ENCODE results near the gene ARL4D.
A peak's percentile ranks its signal among the peaks of the same experiment; 100 is the strongest.
"Not testable (repeated sequence)": the region's sequence is repeated elsewhere in the genome, so short reads cannot be mapped to it uniquely, and the experiment has no call there.

The ARL4D gene

DNA sequence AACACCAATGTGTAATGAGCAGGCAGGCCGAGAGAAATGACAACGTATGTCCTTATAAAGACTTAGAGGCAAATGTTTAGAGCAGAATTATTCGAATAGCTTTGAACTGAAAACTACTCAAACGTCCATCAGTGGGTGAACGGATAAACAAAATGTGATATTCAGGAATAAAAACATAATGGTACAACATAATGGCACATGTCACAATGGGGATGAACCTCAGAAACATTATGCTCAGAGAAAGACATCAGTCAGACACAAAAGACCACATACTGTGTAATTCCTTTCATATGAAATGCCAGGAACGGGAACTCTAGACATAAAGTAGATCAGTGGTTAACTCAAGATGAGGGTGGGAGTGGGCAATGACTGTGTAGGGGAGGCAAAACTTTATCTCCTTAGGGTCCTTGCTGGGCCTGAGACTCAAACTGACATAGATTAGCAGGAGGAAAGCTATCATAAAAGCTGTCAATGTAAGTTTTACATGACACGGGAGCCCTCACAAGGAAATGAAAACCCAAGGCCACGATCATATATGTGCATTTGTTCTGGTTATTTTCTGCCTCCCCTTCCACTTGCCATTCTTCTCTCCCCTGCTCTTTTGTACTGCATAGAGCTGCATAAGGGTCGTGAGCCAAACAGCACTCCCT is 14.8 kb upstream of the ARL4D start:
- H3K9me3 ChIP-seq (ENCODE audit: control insufficient read depth, insufficient read depth, low read depth, low read length) = peaks cover 22% of the 10 kb centered on the region
- H3K27me3 ChIP-seq (ENCODE audit: control insufficient read depth, insufficient read depth, low read length) = no peaks in the 10 kb centered on the region
- H3K9ac ChIP-seq (ENCODE audit: low read length) = no peak overlapping the region
- no peaks in the 10 kb centered on the region for H3K36me3 ChIP-seq (ENCODE audit: control insufficient read depth, insufficient read depth, low read length)
- H3K27ac ChIP-seq (ENCODE audit: low read depth, low read length) = no peak overlapping the region
- H3K4me3 ChIP-seq (ENCODE audit: low read depth, low read length) = no peak overlapping the region
- H3K4me1 ChIP-seq (ENCODE audit: control insufficient read depth, insufficient read depth, low read length) = no peaks in the 10 kb centered on the region

DNA sequence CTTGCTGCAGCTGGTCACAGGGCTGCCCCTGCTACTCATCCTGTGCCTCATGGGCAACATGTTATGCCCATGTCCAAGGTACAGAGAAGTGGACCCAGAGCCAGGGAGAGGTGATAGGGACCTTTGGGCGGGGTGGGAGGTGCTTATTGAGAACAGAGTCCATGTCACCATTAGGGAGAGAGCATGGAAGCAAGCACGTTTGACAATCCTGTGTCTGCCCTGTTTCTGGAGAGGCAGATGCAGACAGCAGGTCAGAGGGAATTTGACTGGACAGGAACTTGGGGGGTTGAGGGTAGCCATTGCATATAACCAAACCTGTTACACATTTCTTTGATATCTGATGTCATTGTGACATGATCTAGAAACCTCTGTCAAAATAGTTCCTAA is 14.3 kb upstream of the ARL4D start:
- peaks cover 20% of the 10 kb centered on the region for H3K9me3 ChIP-seq (ENCODE audit: control insufficient read depth, insufficient read depth, low read depth, low read length)
- H3K4me3 ChIP-seq (ENCODE audit: low read depth, low read length) = no peak overlapping the region
- H3K9ac ChIP-seq (ENCODE audit: low read length) = no peak overlapping the region
- H3K36me3 ChIP-seq (ENCODE audit: control insufficient read depth, insufficient read depth, low read length) = no peaks in the 10 kb centered on the region
- no peaks in the 10 kb centered on the region for H3K27me3 ChIP-seq (ENCODE audit: control insufficient read depth, insufficient read depth, low read length)
- no peaks in the 10 kb centered on the region for H3K4me1 ChIP-seq (ENCODE audit: control insufficient read depth, insufficient read depth, low read length)
- no peak overlapping the region for H3K27ac ChIP-seq (ENCODE audit: low read depth, low read length)

DNA sequence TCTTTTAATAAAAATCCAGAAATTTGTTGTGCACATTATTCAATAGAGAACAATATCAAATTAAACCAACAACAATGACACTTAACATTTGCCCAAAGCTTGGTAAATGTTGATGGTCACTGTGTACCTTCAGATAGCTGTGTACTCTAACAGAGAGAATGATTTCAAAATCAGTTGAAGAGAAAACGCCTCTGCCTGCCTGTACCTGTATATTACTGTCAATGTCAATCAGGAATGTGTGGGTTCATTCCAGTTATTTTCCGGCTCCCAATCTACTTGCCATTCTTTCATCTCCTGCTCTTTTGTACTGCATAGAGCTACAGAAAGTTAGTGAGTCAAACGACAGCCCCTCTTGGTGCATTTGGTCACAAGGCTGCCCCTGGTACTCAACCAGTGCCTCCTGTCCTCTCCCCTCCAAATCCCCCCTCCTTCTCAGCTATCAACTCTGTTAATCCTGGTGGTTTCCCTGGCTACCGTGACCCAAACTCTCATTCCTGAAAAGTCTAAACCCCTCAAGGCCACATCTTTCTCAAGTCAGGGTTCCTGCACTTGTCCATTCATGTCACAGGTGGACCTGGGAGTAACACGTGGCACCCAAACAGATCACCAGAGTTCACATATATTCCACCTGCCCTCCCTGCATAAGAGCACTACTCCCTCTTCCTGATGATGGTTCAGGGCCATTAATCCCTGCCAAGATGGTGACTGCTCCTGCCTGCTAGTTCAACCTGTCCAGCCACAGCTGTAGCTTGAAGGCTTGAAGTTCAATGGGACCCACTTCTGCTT is 13.6 kb upstream of the ARL4D start:
- Histone ChIP-seq H3K4me1 (ENCODE audit: control insufficient read depth, insufficient read depth, low read length) (no peaks in the 10 kb centered on the region), H3K9me3 (ENCODE audit: control insufficient read depth, insufficient read depth, low read depth, low read length) (peaks cover 12% of the 10 kb centered on the region), H3K27me3 (ENCODE audit: control insufficient read depth, insufficient read depth, low read length) (no peaks in the 10 kb centered on the region), H3K36me3 (ENCODE audit: control insufficient read depth, insufficient read depth, low read length) (no peaks in the 10 kb centered on the region), H3K9ac (ENCODE audit: low read length) (no peak overlapping the region), H3K27ac (ENCODE audit: low read depth, low read length) (no peak overlapping the region), H3K4me3 (ENCODE audit: low read depth, low read length) (no peak overlapping the region)

DNA sequence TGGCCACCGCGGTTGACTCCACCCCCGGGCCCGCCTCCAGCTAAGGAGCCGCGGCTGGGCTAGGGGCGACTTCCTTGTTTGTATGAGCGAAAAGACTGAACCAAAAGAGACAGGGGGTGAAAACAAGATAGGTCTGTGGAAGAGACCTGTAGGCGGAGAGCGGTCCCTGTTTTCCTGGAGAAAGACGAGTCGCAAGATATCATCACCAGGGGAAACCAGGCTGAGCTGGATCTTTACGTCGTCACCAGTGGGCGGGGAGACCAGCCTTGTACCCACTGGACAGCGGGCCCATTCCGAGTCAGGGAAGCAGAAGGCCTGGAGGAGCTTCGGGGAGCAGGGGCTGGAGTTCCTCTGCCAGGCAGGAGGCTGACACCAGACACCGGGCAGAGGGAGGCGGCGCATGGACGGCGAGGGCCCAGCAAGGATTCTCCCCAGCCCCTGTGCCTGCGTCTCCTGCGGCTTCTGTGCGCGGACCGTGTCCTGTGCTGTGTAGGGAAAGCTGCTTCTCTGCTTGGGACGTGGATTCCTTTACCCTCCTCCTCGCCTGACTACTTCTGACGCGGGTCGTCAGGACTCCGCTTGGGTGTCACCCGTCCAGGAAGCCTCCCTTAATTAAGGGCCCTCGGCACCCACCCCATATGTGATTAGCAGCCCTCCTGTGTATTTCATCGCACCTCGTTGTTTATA is 10.3 kb upstream of the ARL4D start:
- no peak overlapping the region for H3K27ac ChIP-seq (ENCODE audit: low read depth, low read length)
- H3K4me3 ChIP-seq (ENCODE audit: low read depth, low read length) = peak overlapping the region; percentile 81
- no peaks in the 10 kb centered on the region for H3K4me1 ChIP-seq (ENCODE audit: control insufficient read depth, insufficient read depth, low read length)
- no peaks in the 10 kb centered on the region for H3K9me3 ChIP-seq (ENCODE audit: control insufficient read depth, insufficient read depth, low read depth, low read length)
- no peaks in the 10 kb centered on the region for H3K27me3 ChIP-seq (ENCODE audit: control insufficient read depth, insufficient read depth, low read length)
- H3K9ac ChIP-seq (ENCODE audit: low read length) = peak overlapping the region; percentile 43
- no peaks in the 10 kb centered on the region for H3K36me3 ChIP-seq (ENCODE audit: control insufficient read depth, insufficient read depth, low read length)

DNA sequence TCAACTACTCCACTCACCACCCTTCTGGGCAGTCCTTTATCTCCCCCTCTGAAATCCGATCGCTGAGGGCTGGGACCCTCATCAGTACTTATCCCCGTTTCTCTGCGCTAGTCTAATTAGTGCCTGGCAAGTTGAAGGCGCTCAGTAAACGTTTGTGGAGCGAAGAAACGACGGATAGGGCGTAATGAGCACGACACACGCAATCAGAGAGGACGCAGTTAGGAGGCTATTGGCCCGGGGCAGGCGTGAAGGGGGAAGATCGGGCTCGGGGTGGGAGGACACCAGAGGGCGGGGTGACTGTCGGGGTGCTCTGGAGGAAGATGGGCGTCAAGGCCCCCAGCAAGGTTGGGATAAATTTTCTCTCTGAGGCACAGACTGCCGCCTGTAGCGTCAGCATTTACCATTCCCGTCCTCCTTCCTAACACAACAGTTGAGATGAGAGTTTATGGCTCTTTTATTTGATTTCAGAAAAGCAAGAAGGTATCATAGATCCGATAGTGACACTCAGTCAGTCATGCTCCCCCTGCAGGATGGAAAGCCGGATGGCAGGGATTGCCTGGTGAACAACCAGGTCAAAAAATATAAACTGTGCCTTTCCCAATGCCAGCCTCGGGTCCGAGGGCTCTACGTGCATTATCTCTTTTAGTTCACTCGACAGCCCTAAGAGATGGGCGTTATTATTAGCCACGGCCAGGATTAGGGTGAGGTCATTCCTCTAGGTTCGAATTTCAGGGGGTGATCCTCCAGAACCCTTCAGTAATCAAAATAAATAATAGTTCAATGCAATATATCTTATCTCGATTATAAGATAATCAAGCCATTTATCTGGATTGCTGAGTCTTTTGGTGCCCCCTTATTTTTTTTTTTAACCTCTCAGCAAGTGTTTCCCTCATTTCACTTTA is 9.5 kb upstream of the ARL4D start:
- H3K4me1 ChIP-seq (ENCODE audit: control insufficient read depth, insufficient read depth, low read length) = 0 out of 2 replicates have a peak, but pooled peaks cover 3% of the 10 kb centered on the region
- peak overlapping the region; percentile 81 for H3K4me3 ChIP-seq (ENCODE audit: low read depth, low read length)
- no peaks in the 10 kb centered on the region for H3K9me3 ChIP-seq (ENCODE audit: control insufficient read depth, insufficient read depth, low read depth, low read length)
- H3K36me3 ChIP-seq (ENCODE audit: control insufficient read depth, insufficient read depth, low read length) = no peaks in the 10 kb centered on the region
- H3K27ac ChIP-seq (ENCODE audit: low read depth, low read length) = no peak overlapping the region
- peak overlapping the region; percentile 43 for H3K9ac ChIP-seq (ENCODE audit: low read length)
- no peaks in the 10 kb centered on the region for H3K27me3 ChIP-seq (ENCODE audit: control insufficient read depth, insufficient read depth, low read length)

DNA sequence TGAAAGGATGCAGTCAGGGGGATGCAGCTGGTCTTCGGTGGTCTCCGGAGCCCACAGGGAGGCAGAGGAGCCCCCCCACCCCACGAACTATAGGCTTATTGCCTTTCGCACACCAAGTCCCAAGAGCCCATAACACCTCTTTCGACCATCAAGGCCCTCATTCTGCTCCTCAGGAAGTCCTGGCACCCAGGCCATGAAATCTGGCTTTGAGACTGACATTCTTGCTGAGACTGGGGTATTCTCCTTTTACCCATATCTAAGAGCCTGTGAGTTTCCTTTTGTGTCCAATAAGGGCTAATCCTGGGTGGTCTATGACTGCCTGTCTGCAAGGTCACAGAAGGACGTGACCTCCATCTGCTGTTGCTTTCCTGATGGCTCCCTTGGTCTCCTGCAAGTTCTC is 6.4 kb upstream of the ARL4D start:
- Histone ChIP-seq H3K9me3 (ENCODE audit: control insufficient read depth, insufficient read depth, low read depth, low read length) (no peaks in the 10 kb centered on the region), H3K27ac (ENCODE audit: low read depth, low read length) (no peak overlapping the region), H3K27me3 (ENCODE audit: control insufficient read depth, insufficient read depth, low read length) (no peaks in the 10 kb centered on the region), H3K9ac (ENCODE audit: low read length) (no peak overlapping the region), H3K4me3 (ENCODE audit: low read depth, low read length) (no peak overlapping the region), H3K36me3 (ENCODE audit: control insufficient read depth, insufficient read depth, low read length) (no peaks in the 10 kb centered on the region), H3K4me1 (ENCODE audit: control insufficient read depth, insufficient read depth, low read length) (0 out of 2 replicates have a peak, but pooled peaks cover 4% of the 10 kb centered on the region)

DNA sequence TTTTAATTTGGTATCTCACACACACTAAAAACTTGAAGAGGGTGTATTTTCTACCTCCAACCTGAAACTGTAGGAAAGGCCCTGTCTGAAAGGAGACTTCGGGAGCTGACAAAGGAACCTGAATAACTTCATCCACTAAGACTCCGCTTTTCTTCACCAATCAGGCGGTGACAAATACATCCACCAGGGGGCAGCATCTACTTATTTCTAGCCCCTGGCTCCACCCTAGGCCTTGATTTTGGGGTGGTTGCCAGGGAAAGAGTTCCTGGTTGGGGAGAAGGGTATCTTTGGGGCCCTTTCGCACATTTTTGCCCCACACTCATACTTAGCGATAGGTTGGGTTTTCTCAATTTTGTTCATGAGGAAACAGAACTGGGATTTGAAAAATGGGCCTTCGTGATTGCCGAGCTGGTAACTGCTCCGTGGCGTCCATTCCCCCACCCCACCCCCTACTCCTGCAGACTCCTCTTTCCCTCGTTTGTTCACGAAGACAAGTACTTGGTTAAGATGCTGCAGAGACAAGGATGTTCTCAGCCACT is 4.8 kb upstream of the ARL4D start:
- Histone ChIP-seq H3K9me3 (ENCODE audit: control insufficient read depth, insufficient read depth, low read depth, low read length) (no peaks in the 10 kb centered on the region), H3K4me3 (ENCODE audit: low read depth, low read length) (no peak overlapping the region), H3K4me1 (ENCODE audit: control insufficient read depth, insufficient read depth, low read length) (0 out of 2 replicates have a peak, but pooled peaks cover 4% of the 10 kb centered on the region), H3K27ac (ENCODE audit: low read depth, low read length) (no peak overlapping the region), H3K36me3 (ENCODE audit: control insufficient read depth, insufficient read depth, low read length) (no peaks in the 10 kb centered on the region), H3K27me3 (ENCODE audit: control insufficient read depth, insufficient read depth, low read length) (no peaks in the 10 kb centered on the region), H3K9ac (ENCODE audit: low read length) (no peak overlapping the region)

DNA sequence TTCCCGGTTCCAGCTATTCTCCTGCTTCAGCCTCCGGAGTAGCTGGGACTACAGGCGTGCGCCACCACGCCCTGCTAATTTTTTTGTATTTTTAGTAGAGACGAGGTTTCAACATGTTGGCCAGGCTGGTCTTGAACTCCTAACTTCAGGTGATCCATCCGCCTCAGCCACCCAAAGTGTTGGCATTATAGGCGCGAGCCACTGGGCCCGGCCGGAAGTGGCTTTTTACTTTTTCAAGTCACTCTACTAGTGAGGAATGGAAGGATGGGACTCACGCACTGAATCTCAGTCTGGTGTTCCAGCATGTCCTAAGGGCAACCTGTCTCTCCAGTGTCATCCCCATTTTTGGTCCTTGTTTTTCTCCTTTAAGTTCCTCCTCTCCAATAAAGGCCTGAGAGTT is 4.1 kb upstream of the ARL4D start:
- not testable (repeated sequence) for H3K4me1 ChIP-seq (ENCODE audit: control insufficient read depth, insufficient read depth, low read length); H3K4me3 ChIP-seq (ENCODE audit: low read depth, low read length); H3K27ac ChIP-seq (ENCODE audit: low read depth, low read length); H3K9ac ChIP-seq (ENCODE audit: low read length); H3K9me3 ChIP-seq (ENCODE audit: control insufficient read depth, insufficient read depth, low read depth, low read length); H3K27me3 ChIP-seq (ENCODE audit: control insufficient read depth, insufficient read depth, low read length); H3K36me3 ChIP-seq (ENCODE audit: control insufficient read depth, insufficient read depth, low read length)

DNA sequence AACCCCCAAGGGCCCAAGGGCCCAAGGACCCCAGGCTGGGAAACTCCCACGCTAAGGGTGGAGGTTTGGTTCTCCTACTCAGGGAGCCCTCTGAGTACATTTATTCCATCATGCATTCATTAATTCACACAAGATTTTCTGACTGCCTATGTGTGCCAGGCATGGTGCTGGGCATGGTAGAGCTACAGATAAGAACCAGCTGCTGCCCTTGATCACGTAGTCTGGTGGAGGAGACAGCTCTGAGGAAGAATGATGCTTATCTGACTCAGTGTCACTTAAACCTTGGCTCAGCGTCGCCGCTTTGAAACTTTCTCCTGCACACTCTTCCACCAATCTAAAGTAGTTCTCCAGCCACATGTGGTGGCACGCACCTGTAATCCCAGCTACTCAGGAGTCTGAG is 3.6 kb upstream of the ARL4D start:
- no peak overlapping the region for H3K4me3 ChIP-seq (ENCODE audit: low read depth, low read length)
- H3K36me3 ChIP-seq (ENCODE audit: control insufficient read depth, insufficient read depth, low read length) = peaks cover 4% of the 10 kb centered on the region; the same call in 1 of the 2 replicates
- H3K4me1 ChIP-seq (ENCODE audit: control insufficient read depth, insufficient read depth, low read length) = peaks cover 12% of the 10 kb centered on the region
- no peaks in the 10 kb centered on the region for H3K27me3 ChIP-seq (ENCODE audit: control insufficient read depth, insufficient read depth, low read length)
- H3K27ac ChIP-seq (ENCODE audit: low read depth, low read length) = no peak overlapping the region
- H3K9me3 ChIP-seq (ENCODE audit: control insufficient read depth, insufficient read depth, low read depth, low read length) = no peaks in the 10 kb centered on the region
- no peak overlapping the region for H3K9ac ChIP-seq (ENCODE audit: low read length)

DNA sequence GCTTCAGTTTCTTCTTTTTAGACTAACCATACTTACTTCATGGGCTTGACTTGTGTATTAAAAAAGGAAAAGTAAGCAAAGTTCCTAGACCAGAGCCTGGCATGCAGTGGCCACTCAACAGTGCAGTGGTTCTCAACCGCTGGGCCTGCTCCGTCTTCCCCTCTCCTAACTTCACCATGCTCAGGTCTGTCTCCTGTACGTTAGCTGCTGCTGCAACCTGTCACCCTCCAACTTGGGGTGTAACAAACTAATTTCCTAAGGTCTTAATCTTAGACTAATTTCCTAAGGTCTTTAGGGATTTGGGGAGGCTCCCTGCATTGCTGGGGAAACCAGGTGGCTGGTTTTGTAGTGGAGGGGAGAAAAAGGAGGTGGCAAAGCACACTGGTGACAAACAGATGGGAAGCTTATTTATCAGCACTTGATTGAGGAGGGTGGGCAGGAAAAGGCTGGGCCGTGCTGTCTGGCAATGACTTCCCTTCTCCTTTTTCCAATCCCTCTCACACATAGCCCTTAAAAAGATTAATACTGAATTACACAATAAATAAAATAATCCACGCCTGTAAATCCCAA is 2.2 kb upstream of the ARL4D start:
- no peaks in the 10 kb centered on the region for H3K27me3 ChIP-seq (ENCODE audit: control insufficient read depth, insufficient read depth, low read length)
- H3K36me3 ChIP-seq (ENCODE audit: control insufficient read depth, insufficient read depth, low read length) = peaks cover 10% of the 10 kb centered on the region; the same call in 1 of the 2 replicates
- no peak overlapping the region for H3K4me3 ChIP-seq (ENCODE audit: low read depth, low read length)
- no peak overlapping the region for H3K27ac ChIP-seq (ENCODE audit: low read depth, low read length)
- H3K9me3 ChIP-seq (ENCODE audit: control insufficient read depth, insufficient read depth, low read depth, low read length) = no peaks in the 10 kb centered on the region
- H3K4me1 ChIP-seq (ENCODE audit: control insufficient read depth, insufficient read depth, low read length) = peaks cover 17% of the 10 kb centered on the region
- H3K9ac ChIP-seq (ENCODE audit: low read length) = no peak overlapping the region
